ENCODE measurements around the gene USP53.

Gene USP53

GRCh38 chr4:119227690-119228089 is 15.2 kb downstream of the USP53 start:
- no peaks in the 10 kb centered on the region for H3K9me3 ChIP-seq (ENCODE audit: control insufficient read depth, low read length)
- no peak overlapping the region for H3K4me3 ChIP-seq (ENCODE audit: extremely low read depth, insufficient read depth, low read length, poor library complexity, severe bottlenecking)
- peaks cover 60% of the 10 kb centered on the region for H3K36me3 ChIP-seq (ENCODE audit: control insufficient read depth, insufficient read depth, low read length)
- peaks cover 5% of the 10 kb centered on the region for H3K4me1 ChIP-seq (ENCODE audit: control insufficient read depth, insufficient read depth, low read length, poor library complexity, severe bottlenecking)
- H3K27ac ChIP-seq (ENCODE audit: low read depth, low read length, severe bottlenecking) = no peak overlapping the region

GRCh38 chr4:119228406-119228805 is 15.9 kb downstream of the USP53 start:
- WGBS, 2 experiments (ENCODE audit: insufficient coverage in 2 of 2) = no CpG with 5 or more reads among the region's 3 CpGs
- Histone ChIP-seq H3K27ac (ENCODE audit: low read depth, low read length, severe bottlenecking) (no peak overlapping the region), H3K4me1 (ENCODE audit: control insufficient read depth, insufficient read depth, low read length, poor library complexity, severe bottlenecking) (peaks cover 5% of the 10 kb centered on the region), H3K36me3 (ENCODE audit: control insufficient read depth, insufficient read depth, low read length) (peaks cover 56% of the 10 kb centered on the region), H3K4me3 (ENCODE audit: extremely low read depth, insufficient read depth, low read length, poor library complexity, severe bottlenecking) (no peak overlapping the region), H3K9me3 (ENCODE audit: control insufficient read depth, low read length) (no peaks in the 10 kb centered on the region)

- Histone ChIP-seq H3K4me1 (ENCODE audit: control insufficient read depth, insufficient read depth, low read length, poor library complexity, severe bottlenecking) (peaks cover 5% of the 10 kb centered on the region), H3K9me3 (ENCODE audit: control insufficient read depth, low read length) (no peaks in the 10 kb centered on the region), H3K36me3 (ENCODE audit: control insufficient read depth, insufficient read depth, low read length) (peaks cover 54% of the 10 kb centered on the region), H3K27ac (ENCODE audit: low read depth, low read length, severe bottlenecking) (no peak overlapping the region), H3K4me3 (ENCODE audit: extremely low read depth, insufficient read depth, low read length, poor library complexity, severe bottlenecking) (no peak overlapping the region)
- 100% methylated on average over 1 to 3 of the region's 4 CpGs for WGBS, 2 experiments (ENCODE audit: insufficient coverage in 2 of 2)
These were observed 17.6 kb downstream of the USP53 start for GRCh38 chr4:119229908-119230687.

GRCh38 chr4:119231491-119231890 is 19.0 kb downstream of the USP53 start:
- Histone ChIP-seq H3K4me3 (ENCODE audit: extremely low read depth, insufficient read depth, low read length, poor library complexity, severe bottlenecking) (no peak overlapping the region), H3K27ac (ENCODE audit: low read depth, low read length, severe bottlenecking) (no peak overlapping the region), H3K36me3 (ENCODE audit: control insufficient read depth, insufficient read depth, low read length) (peaks cover 59% of the 10 kb centered on the region), H3K9me3 (ENCODE audit: control insufficient read depth, low read length) (no peaks in the 10 kb centered on the region), H3K4me1 (ENCODE audit: control insufficient read depth, insufficient read depth, low read length, poor library complexity, severe bottlenecking) (peaks cover 5% of the 10 kb centered on the region)
- 100% methylated on average over 1 to 2 of the region's 3 CpGs for WGBS, 2 experiments (ENCODE audit: insufficient coverage in 2 of 2)

- peaks cover 5% of the 10 kb centered on the region for H3K4me1 ChIP-seq (ENCODE audit: control insufficient read depth, insufficient read depth, low read length, poor library complexity, severe bottlenecking)
- H3K9me3 ChIP-seq (ENCODE audit: control insufficient read depth, low read length) = no peaks in the 10 kb centered on the region
- no CpG with 5 or more reads among the region's 1 CpG for WGBS, 2 experiments (ENCODE audit: insufficient coverage in 2 of 2)
- H3K36me3 ChIP-seq (ENCODE audit: control insufficient read depth, insufficient read depth, low read length) = peaks cover 62% of the 10 kb centered on the region
- no peak overlapping the region for H3K27ac ChIP-seq (ENCODE audit: low read depth, low read length, severe bottlenecking)
- no peak overlapping the region for H3K4me3 ChIP-seq (ENCODE audit: extremely low read depth, insufficient read depth, low read length, poor library complexity, severe bottlenecking)
These were observed 19.8 kb downstream of the USP53 start for GRCh38 chr4:119232286-119232685.

GRCh38 chr4:119233191-119233590 is 20.7 kb downstream of the USP53 start:
- Histone ChIP-seq H3K36me3 (ENCODE audit: control insufficient read depth, insufficient read depth, low read length) (peaks cover 66% of the 10 kb centered on the region), H3K4me3 (ENCODE audit: extremely low read depth, insufficient read depth, low read length, poor library complexity, severe bottlenecking) (no peak overlapping the region)

GRCh38 chr4:119233750-119234149 is 21.2 kb downstream of the USP53 start:
- no peaks in the 10 kb centered on the region for H3K4me1 ChIP-seq (ENCODE audit: control insufficient read depth, insufficient read depth, low read length, poor library complexity, severe bottlenecking)
- H3K9me3 ChIP-seq (ENCODE audit: control insufficient read depth, low read length) = no peaks in the 10 kb centered on the region
- no peak overlapping the region for H3K27ac ChIP-seq (ENCODE audit: low read depth, low read length, severe bottlenecking)
- H3K36me3 ChIP-seq (ENCODE audit: control insufficient read depth, insufficient read depth, low read length) = peaks cover 66% of the 10 kb centered on the region
- no peak overlapping the region for H3K4me3 ChIP-seq (ENCODE audit: extremely low read depth, insufficient read depth, low read length, poor library complexity, severe bottlenecking)
- WGBS, 2 experiments (ENCODE audit: insufficient coverage in 2 of 2) = 61 to 100% methylated on average over 1 to 3 of the region's 3 CpGs

More at GRCh38 chr4:119233191-119233590, 20.7 kb downstream of the USP53 start:
- H3K9me3 ChIP-seq (ENCODE audit: control insufficient read depth, low read length) = no peaks in the 10 kb centered on the region
- no peak overlapping the region for H3K27ac ChIP-seq (ENCODE audit: low read depth, low read length, severe bottlenecking)
- peaks cover 3% of the 10 kb centered on the region for H3K4me1 ChIP-seq (ENCODE audit: control insufficient read depth, insufficient read depth, low read length, poor library complexity, severe bottlenecking)

- Histone ChIP-seq H3K4me3 (ENCODE audit: extremely low read depth, insufficient read depth, low read length, poor library complexity, severe bottlenecking) (no peak overlapping the region), H3K27ac (ENCODE audit: low read depth, low read length, severe bottlenecking) (no peak overlapping the region), H3K36me3 (ENCODE audit: control insufficient read depth, insufficient read depth, low read length) (peaks cover 42% of the 10 kb centered on the region), H3K9me3 (ENCODE audit: control insufficient read depth, low read length) (no peaks in the 10 kb centered on the region), H3K4me1 (ENCODE audit: control insufficient read depth, insufficient read depth, low read length, poor library complexity, severe bottlenecking) (no peaks in the 10 kb centered on the region)
- 89 to 96% methylated on average over 5 to 8 of the region's 9 CpGs for WGBS, 2 experiments (ENCODE audit: insufficient coverage in 2 of 2)
These were observed 24.7 kb downstream of the USP53 start for GRCh38 chr4:119237201-119237600.

GRCh38 chr4:119237642-119238041 is 25.1 kb downstream of the USP53 start:
- H3K27ac ChIP-seq (ENCODE audit: low read depth, low read length, severe bottlenecking) = no peak overlapping the region
- peaks cover 46% of the 10 kb centered on the region for H3K36me3 ChIP-seq (ENCODE audit: control insufficient read depth, insufficient read depth, low read length)
- H3K9me3 ChIP-seq (ENCODE audit: control insufficient read depth, low read length) = no peaks in the 10 kb centered on the region
- H3K4me3 ChIP-seq (ENCODE audit: extremely low read depth, insufficient read depth, low read length, poor library complexity, severe bottlenecking) = no peak overlapping the region
- H3K4me1 ChIP-seq (ENCODE audit: control insufficient read depth, insufficient read depth, low read length, poor library complexity, severe bottlenecking) = no peaks in the 10 kb centered on the region
- WGBS, 2 experiments (ENCODE audit: insufficient coverage in 2 of 2) = no CpG with 5 or more reads among the region's 2 CpGs

GRCh38 chr4:119238068-119238722 is 25.7 kb downstream of the USP53 start:
- Histone ChIP-seq H3K36me3 (ENCODE audit: control insufficient read depth, insufficient read depth, low read length) (peaks cover 46% of the 10 kb centered on the region), H3K27ac (ENCODE audit: low read depth, low read length, severe bottlenecking) (no peak overlapping the region), H3K4me3 (ENCODE audit: extremely low read depth, insufficient read depth, low read length, poor library complexity, severe bottlenecking) (no peak overlapping the region), H3K4me1 (ENCODE audit: control insufficient read depth, insufficient read depth, low read length, poor library complexity, severe bottlenecking) (no peaks in the 10 kb centered on the region), H3K9me3 (ENCODE audit: control insufficient read depth, low read length) (no peaks in the 10 kb centered on the region)
- WGBS, 2 experiments (ENCODE audit: insufficient coverage in 2 of 2) = 75 to 86% methylated on average over 1 to 2 of the region's 4 CpGs

GRCh38 chr4:119240128-119240527 is 27.6 kb downstream of the USP53 start:
- no CpG with 5 or more reads among the region's 1 CpG for WGBS, 2 experiments (ENCODE audit: insufficient coverage in 2 of 2)
- Histone ChIP-seq H3K27ac (ENCODE audit: low read depth, low read length, severe bottlenecking) (no peak overlapping the region), H3K9me3 (ENCODE audit: control insufficient read depth, low read length) (no peaks in the 10 kb centered on the region), H3K4me3 (ENCODE audit: extremely low read depth, insufficient read depth, low read length, poor library complexity, severe bottlenecking) (no peak overlapping the region), H3K36me3 (ENCODE audit: control insufficient read depth, insufficient read depth, low read length) (peaks cover 44% of the 10 kb centered on the region), H3K4me1 (ENCODE audit: control insufficient read depth, insufficient read depth, low read length, poor library complexity, severe bottlenecking) (no peaks in the 10 kb centered on the region)

Measured in mesodermal cell (in vitro differentiated cells).